GM12864 (cell line): ENCODE data around the gene TBXAS1.

Source experiments
- DNase-seq: peaks from one replicate; pipeline ENCODE4 v3.0.0-alpha.2; 2011; ENCODE audit warnings: low read depth
- H3K4me3 ChIP-seq: 2 replicates; pipeline ENCODE4 v1.5.1; 2011; ENCODE audit warnings: mild to moderate bottlenecking, low read depth, low read length, control low read depth
- TF ChIP-seq, protein P1 (sequence below): IDR thresholded peaks from 2 replicates; pipeline ENCODE4 v1.5.1; 2011; ENCODE audit warnings: low read depth, mild to moderate bottlenecking, moderate library complexity, low read length, control low read depth, inconsistent platforms; ENCODE audit errors: missing control alignments

The TBXAS1 gene

DNA sequence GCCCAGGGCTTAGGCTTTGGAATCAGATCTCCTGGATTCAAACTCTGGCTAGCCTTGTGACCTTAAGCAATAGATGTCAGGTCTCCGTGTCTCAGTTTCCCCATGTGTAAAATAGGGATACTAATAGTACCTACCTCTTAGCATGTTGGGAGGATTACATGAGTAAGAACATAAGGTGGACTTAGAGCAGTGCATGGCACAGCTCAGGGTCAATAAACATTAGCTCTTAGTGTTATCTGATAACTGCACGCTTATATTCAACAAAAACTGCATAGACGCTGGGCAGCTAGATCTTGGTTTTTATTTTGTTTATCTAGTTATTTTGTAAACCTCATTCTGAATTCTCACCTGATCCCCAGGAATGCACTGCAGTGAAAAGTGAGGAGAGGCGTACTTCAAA lies 17.2 kb downstream of the TBXAS1 start:
- TF ChIP-seq, protein P1, sequence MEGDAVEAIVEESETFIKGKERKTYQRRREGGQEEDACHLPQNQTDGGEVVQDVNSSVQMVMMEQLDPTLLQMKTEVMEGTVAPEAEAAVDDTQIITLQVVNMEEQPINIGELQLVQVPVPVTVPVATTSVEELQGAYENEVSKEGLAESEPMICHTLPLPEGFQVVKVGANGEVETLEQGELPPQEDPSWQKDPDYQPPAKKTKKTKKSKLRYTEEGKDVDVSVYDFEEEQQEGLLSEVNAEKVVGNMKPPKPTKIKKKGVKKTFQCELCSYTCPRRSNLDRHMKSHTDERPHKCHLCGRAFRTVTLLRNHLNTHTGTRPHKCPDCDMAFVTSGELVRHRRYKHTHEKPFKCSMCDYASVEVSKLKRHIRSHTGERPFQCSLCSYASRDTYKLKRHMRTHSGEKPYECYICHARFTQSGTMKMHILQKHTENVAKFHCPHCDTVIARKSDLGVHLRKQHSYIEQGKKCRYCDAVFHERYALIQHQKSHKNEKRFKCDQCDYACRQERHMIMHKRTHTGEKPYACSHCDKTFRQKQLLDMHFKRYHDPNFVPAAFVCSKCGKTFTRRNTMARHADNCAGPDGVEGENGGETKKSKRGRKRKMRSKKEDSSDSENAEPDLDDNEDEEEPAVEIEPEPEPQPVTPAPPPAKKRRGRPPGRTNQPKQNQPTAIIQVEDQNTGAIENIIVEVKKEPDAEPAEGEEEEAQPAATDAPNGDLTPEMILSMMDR = no peak
- no peak overlapping the region for H3K4me3 ChIP-seq
- DNase-seq = no peak

DNA sequence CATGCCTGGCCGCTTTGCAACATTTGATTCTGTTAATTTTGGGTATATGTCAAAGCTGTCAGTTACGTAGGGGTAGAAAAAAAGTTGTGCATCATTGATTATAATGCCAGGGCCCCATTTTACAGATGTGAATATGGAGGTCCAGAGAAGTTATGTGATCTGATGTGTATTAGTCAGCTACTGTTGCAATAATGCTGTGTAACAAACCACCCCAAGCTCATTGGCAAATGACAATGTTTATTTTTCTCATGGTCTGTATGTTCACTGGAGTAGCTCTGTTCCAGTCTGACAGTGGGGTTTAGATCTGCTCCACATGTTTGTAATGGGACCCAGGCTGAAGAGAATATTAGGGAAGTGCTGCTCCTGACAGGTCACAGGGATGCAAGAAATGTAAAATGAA lies 19.2 kb downstream of the TBXAS1 start:
- no peak overlapping the region for H3K4me3 ChIP-seq
- TF ChIP-seq, protein P1 = no peak
- DNase-seq = no peak

GRCh38 chr7:139850906-139851305 lies 21.8 kb downstream of the TBXAS1 start:
- TF ChIP-seq, protein P1 = no peak
- DNase-seq = no peak
- no peak overlapping the region for H3K4me3 ChIP-seq

GRCh38 chr7:139851770-139852481 lies 22.9 kb downstream of the TBXAS1 start:
- no peak overlapping the region for H3K4me3 ChIP-seq
- TF ChIP-seq, protein P1 = no peak
- no peak for DNase-seq

DNA sequence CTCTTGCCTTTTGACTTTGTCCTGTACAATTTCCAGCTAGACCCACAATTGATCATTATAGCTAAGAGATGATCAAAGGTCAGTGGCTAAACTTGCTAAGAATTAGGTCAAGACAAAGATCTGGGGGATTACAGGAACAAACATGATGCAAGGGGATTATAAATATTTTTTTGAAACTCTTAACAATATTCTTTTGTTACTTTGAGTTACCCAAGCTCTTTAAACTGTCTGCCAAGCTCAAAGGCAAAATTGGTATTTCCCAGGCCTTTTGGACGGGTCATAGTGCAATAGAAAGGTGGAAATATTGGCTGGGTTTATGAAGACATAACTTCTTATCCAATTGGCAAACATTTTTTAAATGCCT lies 23.4 kb downstream of the TBXAS1 start:
- TF ChIP-seq, protein P1 = no peak
- H3K4me3 ChIP-seq = no peak overlapping the region
- no peak for DNase-seq

DNA sequence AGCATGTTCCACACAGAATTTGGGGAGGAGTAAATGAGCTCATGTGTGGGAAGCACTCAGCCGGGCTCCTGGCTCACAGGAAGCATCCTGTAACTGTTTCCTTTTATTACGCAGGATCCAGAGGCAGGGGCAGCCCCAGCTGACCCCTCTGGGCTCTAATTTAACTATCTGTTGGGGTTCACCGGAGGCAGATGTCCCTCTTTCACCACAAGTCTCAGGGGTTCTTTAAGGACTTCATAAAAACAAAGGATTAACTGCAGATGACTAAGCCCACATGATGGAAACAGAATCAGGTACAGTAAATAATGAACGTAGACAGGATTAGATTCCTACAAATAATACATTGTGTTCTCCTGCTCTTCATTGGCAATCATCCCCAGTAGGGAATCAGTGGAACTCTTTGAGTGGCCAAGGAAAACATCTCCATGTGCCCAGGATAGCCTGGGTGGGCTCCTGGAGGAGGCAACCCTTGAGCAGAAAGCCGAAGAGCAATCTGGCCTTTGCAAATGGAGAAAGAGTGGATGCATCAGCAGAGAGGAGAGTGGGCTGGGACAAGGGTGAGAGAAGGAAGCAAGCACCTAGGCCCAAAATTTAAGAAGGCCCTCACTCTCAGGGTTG lies 24.6 kb downstream of the TBXAS1 start:
- TF ChIP-seq, protein P1 = no peak
- no peak overlapping the region for H3K4me3 ChIP-seq
- DNase-seq = no peak

DNA sequence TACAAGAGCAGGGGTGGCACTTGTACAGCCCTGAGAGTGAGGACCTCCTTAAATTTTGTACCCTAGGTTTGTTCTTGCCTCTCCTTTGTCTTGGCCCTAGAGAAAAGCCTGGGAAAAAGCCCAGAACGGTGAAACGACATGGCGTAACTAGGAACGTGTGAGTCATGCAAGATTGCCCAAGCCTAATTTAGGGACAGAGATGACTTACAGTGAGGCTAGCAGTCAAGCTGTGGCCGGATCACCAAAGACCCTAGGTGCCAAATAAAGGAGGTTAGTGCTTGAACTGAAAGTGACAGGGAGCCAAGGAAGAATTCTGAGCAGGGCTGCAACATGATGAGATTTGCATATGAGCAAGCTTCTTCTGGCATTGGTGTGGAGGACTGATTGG lies 25.1 kb downstream of the TBXAS1 start:
- DNase-seq = no peak
- TF ChIP-seq, protein P1 = no peak
- H3K4me3 ChIP-seq = no peak overlapping the region
